ENCODE measurements around the gene MOB2. TPM values are rescaled to one million over a fixed set of nuclear protein-coding genes. Genes with fewer than 3 reads are reported as not detected.

The MOB2 gene
- total RNA-seq, 1 donor from 2014 or later, result 23.3 TPM

DNA sequence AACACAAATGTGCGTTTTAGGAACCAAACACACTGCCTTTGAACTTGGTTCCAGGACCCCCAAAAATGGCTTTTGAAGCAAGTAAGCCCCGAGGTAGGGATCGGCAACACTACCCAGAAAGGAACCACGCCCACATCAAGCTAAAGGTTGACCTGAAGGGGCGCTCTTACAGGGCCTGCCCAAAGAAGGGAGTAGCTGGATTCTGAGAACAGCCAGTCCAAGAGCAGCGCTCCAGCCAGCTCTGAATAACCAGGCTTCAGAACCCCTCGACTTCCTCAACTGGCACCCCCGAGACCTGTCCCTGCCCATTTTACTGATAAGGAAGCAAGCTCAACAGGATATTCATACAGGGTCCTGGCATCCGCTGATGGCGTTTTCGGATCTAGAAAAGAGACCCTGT is 18.9 kb upstream of the MOB2 start:
- H3K27me3 Mint-ChIP-seq (ENCODE audit: low read depth), result no peaks in the 10 kb centered on the region
- intact Hi-C loops (cut with micrococcal nuclease), result no loop called here
- no peak overlapping the region for H3K4me3 Mint-ChIP-seq (ENCODE audit: low read depth)
- H3K36me3 Mint-ChIP-seq (ENCODE audit: low read depth), result peaks cover 6% of the 10 kb centered on the region
- H3K27ac Mint-ChIP-seq, result no peak overlapping the region
- DNase-seq (ENCODE audit: low spot score), result no peak
- no peaks in the 10 kb centered on the region for H3K9me3 Mint-ChIP-seq
- H3K4me1 Mint-ChIP-seq (ENCODE audit: low read depth), result no peaks in the 10 kb centered on the region

DNA sequence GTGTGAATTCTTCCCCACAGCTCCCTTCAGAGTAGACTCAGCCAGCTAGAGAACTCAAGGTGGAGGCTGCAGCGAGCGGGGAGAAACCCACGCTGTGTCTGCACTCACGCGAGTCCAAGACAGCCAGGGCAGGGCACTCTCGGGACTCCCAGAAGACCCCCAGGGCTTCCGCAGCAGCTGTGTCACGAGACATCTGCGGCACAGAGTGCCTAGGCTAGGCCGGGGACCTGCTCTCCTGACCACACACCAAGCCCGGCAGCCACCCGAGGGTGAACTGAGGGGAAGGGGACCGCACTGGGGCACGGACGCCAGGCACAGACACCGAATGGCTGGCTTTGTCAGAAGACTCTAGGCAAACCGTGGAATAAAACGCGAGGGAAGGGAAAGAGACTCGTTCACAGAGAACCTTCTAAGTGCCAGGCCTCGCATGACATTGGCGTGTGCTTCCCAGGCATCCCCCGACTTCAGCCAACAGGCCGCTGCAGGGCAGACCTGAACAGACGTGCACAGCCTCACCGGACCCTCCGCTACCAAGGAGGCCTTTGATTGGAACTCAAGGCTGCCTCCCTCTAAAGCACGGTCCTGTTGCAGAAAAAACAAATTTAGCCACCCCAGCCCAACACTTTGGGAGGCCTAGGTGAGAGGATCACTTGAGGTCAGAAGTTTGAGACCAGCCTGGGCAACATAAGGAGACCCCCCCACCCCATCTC is 18.2 kb upstream of the MOB2 start:
- peaks cover 8% of the 10 kb centered on the region for H3K36me3 Mint-ChIP-seq (ENCODE audit: low read depth)
- no peak overlapping the region for H3K4me3 Mint-ChIP-seq (ENCODE audit: low read depth)
- H3K4me1 Mint-ChIP-seq (ENCODE audit: low read depth), result no peaks in the 10 kb centered on the region
- no peaks in the 10 kb centered on the region for H3K27me3 Mint-ChIP-seq (ENCODE audit: low read depth)
- no peak for DNase-seq (ENCODE audit: low spot score)
- no peaks in the 10 kb centered on the region for H3K9me3 Mint-ChIP-seq
- intact Hi-C loops (cut with micrococcal nuclease), result no loop called here
- no peak overlapping the region for H3K27ac Mint-ChIP-seq

- peaks cover 10% of the 10 kb centered on the region for H3K36me3 Mint-ChIP-seq (ENCODE audit: low read depth)
- H3K9me3 Mint-ChIP-seq, result no peaks in the 10 kb centered on the region
- H3K4me3 Mint-ChIP-seq (ENCODE audit: low read depth), result no peak overlapping the region
- H3K27me3 Mint-ChIP-seq (ENCODE audit: low read depth), result no peaks in the 10 kb centered on the region
- DNase-seq (ENCODE audit: low spot score), result no peak
- H3K4me1 Mint-ChIP-seq (ENCODE audit: low read depth), result no peaks in the 10 kb centered on the region
- intact Hi-C loops (cut with micrococcal nuclease), result no loop called here
- no peak overlapping the region for H3K27ac Mint-ChIP-seq
These were observed 17.6 kb upstream of the MOB2 start for GRCh38 chr11:1504138-1504537.

DNA sequence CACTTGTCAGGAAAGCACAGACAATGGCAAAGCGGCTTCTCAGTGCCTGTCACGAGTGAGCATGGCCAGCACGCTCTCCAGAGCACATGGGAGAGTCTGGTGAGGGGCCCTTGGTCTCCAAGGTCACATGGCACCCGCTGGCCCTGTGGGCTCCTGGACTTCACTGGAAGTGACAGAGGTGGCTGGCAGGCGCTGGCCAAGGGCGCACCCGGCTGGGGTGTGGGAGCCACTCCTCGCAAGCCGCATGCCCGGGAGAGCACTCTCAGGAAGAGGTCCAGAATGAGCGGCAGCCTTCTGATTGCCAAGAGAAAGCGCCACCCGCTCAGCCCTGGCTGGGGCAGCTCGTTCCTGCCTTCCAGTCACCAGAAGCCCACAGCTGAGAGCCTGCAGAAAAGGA is 17.1 kb upstream of the MOB2 start:
- H3K4me1 Mint-ChIP-seq (ENCODE audit: low read depth), result no peaks in the 10 kb centered on the region
- H3K27ac Mint-ChIP-seq, result no peak overlapping the region

DNA sequence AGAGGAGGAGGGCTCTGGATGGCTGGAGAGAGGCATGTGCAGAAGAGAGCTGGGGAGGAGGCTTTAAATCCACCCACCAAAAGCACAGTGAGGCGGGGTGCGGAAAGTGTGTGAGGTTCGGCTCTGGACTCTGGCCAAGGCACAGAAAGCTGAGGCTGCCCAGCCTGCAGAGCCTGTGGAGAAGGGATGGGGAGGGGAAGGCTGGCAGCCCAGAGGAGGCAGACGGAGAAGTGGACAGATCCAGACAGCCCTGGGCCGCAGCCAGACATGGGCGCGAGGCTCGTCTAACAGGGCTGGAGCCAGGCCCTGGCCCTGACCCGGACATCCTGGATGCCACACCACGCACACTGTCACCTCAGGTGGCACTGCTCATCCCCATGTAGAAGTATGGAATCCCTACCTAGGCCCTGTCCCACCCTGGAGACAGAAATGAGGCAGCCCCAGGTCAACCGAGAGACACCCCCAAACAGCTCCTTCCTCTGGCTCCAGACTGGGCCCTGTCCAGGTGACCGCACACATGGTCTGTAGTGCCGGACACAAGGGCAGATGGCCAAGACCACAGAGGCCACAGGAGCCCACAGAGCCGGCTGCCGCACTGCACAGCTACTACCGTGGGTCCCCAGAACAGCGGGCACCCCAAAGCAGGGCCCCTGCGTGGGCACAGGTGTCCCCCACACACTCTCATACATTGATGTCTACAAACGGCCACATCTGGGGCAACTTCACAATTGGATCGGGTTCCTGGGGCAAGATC is 16.6 kb upstream of the MOB2 start:
- H3K36me3 Mint-ChIP-seq (ENCODE audit: low read depth), result peaks cover 14% of the 10 kb centered on the region
- intact Hi-C loops (cut with micrococcal nuclease), result no loop called here
- no peaks in the 10 kb centered on the region for H3K9me3 Mint-ChIP-seq
- peaks cover 4% of the 10 kb centered on the region for H3K4me1 Mint-ChIP-seq (ENCODE audit: low read depth)
- no peak for DNase-seq (ENCODE audit: low spot score)
- no peak overlapping the region for H3K4me3 Mint-ChIP-seq (ENCODE audit: low read depth)
- H3K27me3 Mint-ChIP-seq (ENCODE audit: low read depth), result no peaks in the 10 kb centered on the region
- no peak overlapping the region for H3K27ac Mint-ChIP-seq

More for the DNA sequence above, 17.1 kb upstream of the MOB2 start:
- no peak overlapping the region for H3K4me3 Mint-ChIP-seq (ENCODE audit: low read depth)
- H3K9me3 Mint-ChIP-seq, result no peaks in the 10 kb centered on the region
- intact Hi-C loops (cut with micrococcal nuclease), result no loop called here
- peaks cover 14% of the 10 kb centered on the region for H3K36me3 Mint-ChIP-seq (ENCODE audit: low read depth)
- DNase-seq (ENCODE audit: low spot score), result no peak
- H3K27me3 Mint-ChIP-seq (ENCODE audit: low read depth), result no peaks in the 10 kb centered on the region

DNA sequence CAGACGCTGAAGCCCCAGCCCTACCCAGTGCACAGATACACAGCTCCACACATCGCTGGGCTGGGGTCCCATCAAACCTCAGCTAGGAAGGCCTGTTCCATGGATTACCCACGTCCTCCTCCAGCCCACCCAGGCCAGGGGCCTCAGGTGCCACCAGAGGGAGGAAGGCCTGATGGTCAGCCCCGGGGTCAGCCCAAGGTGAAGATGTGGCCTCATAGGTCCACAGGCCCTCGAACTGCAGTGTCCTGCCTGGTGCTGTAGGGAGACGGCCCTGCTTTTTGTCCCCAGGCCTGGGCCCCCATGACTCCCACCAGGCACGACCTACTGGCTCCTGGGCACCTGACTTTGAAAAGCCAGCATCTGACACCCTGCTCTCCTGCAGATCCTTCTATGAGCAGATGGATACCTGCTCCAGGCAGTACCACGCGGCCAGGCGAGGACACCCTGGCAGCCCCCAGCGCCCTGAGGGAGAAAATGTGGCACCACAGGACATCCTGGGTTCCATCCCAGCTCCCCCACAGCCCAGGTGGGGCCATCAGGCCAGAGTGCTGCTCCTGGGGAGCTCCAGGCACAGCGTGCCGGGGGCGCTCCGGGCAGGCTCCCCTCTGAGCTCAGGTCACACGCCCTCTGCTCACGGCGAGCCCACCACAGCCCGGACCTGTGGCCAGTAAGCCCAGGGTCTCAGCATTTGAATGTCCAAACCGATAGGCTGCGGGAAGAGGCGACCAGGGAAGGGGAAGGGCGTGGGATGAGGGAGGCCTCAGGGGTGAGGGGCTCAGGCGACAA is 15.8 kb upstream of the MOB2 start:
- intact Hi-C loops (cut with micrococcal nuclease), result no loop called here
- no peak overlapping the region for H3K4me3 Mint-ChIP-seq (ENCODE audit: low read depth)
- no peak for DNase-seq (ENCODE audit: low spot score)
- H3K9me3 Mint-ChIP-seq, result no peaks in the 10 kb centered on the region
- no peaks in the 10 kb centered on the region for H3K27me3 Mint-ChIP-seq (ENCODE audit: low read depth)
- no peak overlapping the region for H3K27ac Mint-ChIP-seq
- peaks cover 14% of the 10 kb centered on the region for H3K36me3 Mint-ChIP-seq (ENCODE audit: low read depth)
- peaks cover 9% of the 10 kb centered on the region for H3K4me1 Mint-ChIP-seq (ENCODE audit: low read depth)

GRCh38 chr11:1501421-1502167 is 15.0 kb upstream of the MOB2 start:
- H3K27me3 Mint-ChIP-seq (ENCODE audit: low read depth), result no peaks in the 10 kb centered on the region
- no peak overlapping the region for H3K27ac Mint-ChIP-seq
- DNase-seq (ENCODE audit: low spot score), result no peak
- H3K9me3 Mint-ChIP-seq, result no peaks in the 10 kb centered on the region
- peaks cover 14% of the 10 kb centered on the region for H3K36me3 Mint-ChIP-seq (ENCODE audit: low read depth)
- intact Hi-C loops (cut with micrococcal nuclease), result no loop called here
- H3K4me3 Mint-ChIP-seq (ENCODE audit: low read depth), result no peak overlapping the region
- H3K4me1 Mint-ChIP-seq (ENCODE audit: low read depth), result peaks cover 11% of the 10 kb centered on the region

GRCh38 chr11:1500466-1501420 is 14.2 kb upstream of the MOB2 start:
- Mint-ChIP-seq H3K27me3 (ENCODE audit: low read depth) (no peaks in the 10 kb centered on the region), H3K4me3 (ENCODE audit: low read depth) (no peak overlapping the region), H3K9me3 (peaks cover 5% of the 10 kb centered on the region), H3K36me3 (ENCODE audit: low read depth) (peaks cover 14% of the 10 kb centered on the region), H3K4me1 (ENCODE audit: low read depth) (peaks cover 11% of the 10 kb centered on the region), H3K27ac (no peak overlapping the region)
- DNase-seq (ENCODE audit: low spot score), result no peak
- intact Hi-C loops (cut with micrococcal nuclease), result no loop called here

GRCh38 chr11:1499899-1500298 is 13.3 kb upstream of the MOB2 start:
- H3K36me3 Mint-ChIP-seq (ENCODE audit: low read depth), result peaks cover 14% of the 10 kb centered on the region
- H3K9me3 Mint-ChIP-seq, result peaks cover 5% of the 10 kb centered on the region
- no peaks in the 10 kb centered on the region for H3K27me3 Mint-ChIP-seq (ENCODE audit: low read depth)
- no peak overlapping the region for H3K4me3 Mint-ChIP-seq (ENCODE audit: low read depth)
- intact Hi-C loops (cut with micrococcal nuclease), result no loop called here
- H3K27ac Mint-ChIP-seq, result no peak overlapping the region
- H3K4me1 Mint-ChIP-seq (ENCODE audit: low read depth), result peaks cover 11% of the 10 kb centered on the region
- no peak for DNase-seq (ENCODE audit: low spot score)

- Mint-ChIP-seq H3K4me1 (ENCODE audit: low read depth) (peaks cover 11% of the 10 kb centered on the region), H3K27ac (no peak overlapping the region), H3K36me3 (ENCODE audit: low read depth) (peaks cover 14% of the 10 kb centered on the region), H3K4me3 (ENCODE audit: low read depth) (no peak overlapping the region), H3K27me3 (ENCODE audit: low read depth) (no peaks in the 10 kb centered on the region), H3K9me3 (peaks cover 5% of the 10 kb centered on the region)
- intact Hi-C loops (cut with micrococcal nuclease), result no loop called here
- no peak for DNase-seq (ENCODE audit: low spot score)
These were observed 12.8 kb upstream of the MOB2 start for GRCh38 chr11:1499261-1499890.

DNA sequence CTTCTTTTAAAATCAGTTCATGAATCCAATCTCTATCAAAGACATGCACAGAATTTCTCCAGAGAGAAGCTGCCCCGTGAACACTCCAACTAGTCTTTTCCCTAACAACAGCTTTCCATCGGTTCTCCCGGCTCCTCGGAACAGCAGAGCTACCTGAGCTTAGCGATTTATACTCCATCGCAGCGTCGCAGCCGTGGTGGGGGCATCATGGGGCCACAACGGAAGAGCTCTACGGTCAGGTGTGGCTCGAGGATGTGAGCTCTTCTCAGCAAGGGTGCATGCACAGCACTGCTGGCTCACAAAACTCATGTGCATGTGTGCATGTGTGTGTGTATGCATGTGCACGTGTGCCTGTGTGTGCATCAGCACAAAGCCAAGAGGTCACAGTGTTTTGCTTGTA is 11.7 kb upstream of the MOB2 start:
- DNase-seq (ENCODE audit: low spot score), result no peak
- Mint-ChIP-seq H3K4me1 (ENCODE audit: low read depth) (peaks cover 11% of the 10 kb centered on the region), H3K4me3 (ENCODE audit: low read depth) (no peak overlapping the region), H3K27me3 (ENCODE audit: low read depth) (no peaks in the 10 kb centered on the region), H3K9me3 (peaks cover 5% of the 10 kb centered on the region), H3K36me3 (ENCODE audit: low read depth) (peaks cover 14% of the 10 kb centered on the region), H3K27ac (no peak overlapping the region)
- intact Hi-C loops (cut with micrococcal nuclease), result no loop called here

Measured in activated T-helper 2 cell treated with anti-CD3 and anti-CD28 coated beads, Interferon-gamma antibody, Interleukin-2, Interleukin-4, amounts not matched to agents 10 μg/mL and 5 μg/mL and 100 μg/mL, durations not matched to agents 14 hours and 24 hours and 36 hours (primary cell).